HEK293 (cell line): Measurements from ENCODE around the gene ZNF284.

ENCODE experiments used
- CTCF ChIA-PET: fragments of 350-600 bp; formaldehyde crosslinking; extraction: SDS; loops from one replicate; lab custom pipeline; 2021; ENCODE audit warnings: antibody characterized with exemption; lab: Yijun Ruan, JAX
- POLR2A ChIA-PET: fragments of 300-600 bp; formaldehyde crosslinking; extraction: SDS; loops from one replicate; lab custom pipeline; 2020; ENCODE audit warnings: antibody characterized with exemption, inconsistent platforms; lab: Yijun Ruan, JAX
- H3K27ac ChIP-seq: fragments of 200-500 bp; sonication (Bioruptor generic); 2 replicates; pipeline ENCODE4 v1.5.1; 2014; ENCODE audit warnings: low read depth, low read length, control low read depth, inconsistent platforms; ENCODE audit errors: extremely low read depth
- H3K36me3 ChIP-seq, 2 experiments: fragments of 200-500 bp in 1 of 2; sonication (Bioruptor generic) in 1 of 2; 1 replicate in 1 of 2; 2 replicates in 1 of 2; pipeline ENCODE4 v1.5.1; 2014 to 2017; ENCODE audit warnings: inconsistent platforms in 2 of 2, low read length in 2 of 2; ENCODE audit not compliant: control insufficient read depth in 2 of 2, insufficient read depth in 1 of 2
- H3K4me1 ChIP-seq: fragments of 200-500 bp; sonication (Bioruptor generic); 2 replicates; pipeline ENCODE4 v1.5.1; 2014; ENCODE audit warnings: mild to moderate bottlenecking, low read length, inconsistent platforms; ENCODE audit not compliant: control insufficient read depth, insufficient read depth
- H3K4me3 ChIP-seq: 2 replicates; pipeline ENCODE4 v1.5.1; 2011; ENCODE audit warnings: low read depth, mild to moderate bottlenecking, control low read depth, low read length, moderate library complexity
- H3K9me3 ChIP-seq: fragments of 200-500 bp; sonication (Bioruptor generic); 2 replicates; pipeline ENCODE4 v1.5.1; 2014; ENCODE audit warnings: low read depth, low read length, inconsistent platforms; ENCODE audit not compliant: control insufficient read depth, insufficient read depth
- BCL11A ChIP-seq: fragments of 450-650 bp; formaldehyde crosslinking; IDR thresholded peaks from 2 replicates; pipeline ENCODE4 v1.5.1; 2016; ENCODE audit warnings: low read depth, missing biosample characterization, missing genetic modification characterization
- GLIS2 ChIP-seq: fragments of 450-650 bp; formaldehyde crosslinking; IDR thresholded peaks from 2 replicates; pipeline ENCODE4 v1.5.1; 2016; ENCODE audit warnings: missing biosample characterization, missing genetic modification characterization
- HOXD13 ChIP-seq: sonication (generic); formaldehyde crosslinking; IDR thresholded peaks from 2 replicates; pipeline ENCODE4 v1.8.0; 2022; ENCODE audit warnings: missing genetic modification reagents, borderline replicate concordance
- KLF17 ChIP-seq: fragments of 450-650 bp; formaldehyde crosslinking; IDR thresholded peaks from 2 replicates; pipeline ENCODE4 v1.5.1; 2016; ENCODE audit warnings: missing biosample characterization, missing genetic modification characterization
- KLF7 ChIP-seq: fragments of 450-650 bp; formaldehyde crosslinking; IDR thresholded peaks from 2 replicates; pipeline ENCODE4 v1.5.1; 2016; ENCODE audit warnings: missing biosample characterization, missing genetic modification characterization, borderline replicate concordance
- MEIS1 ChIP-seq: sonication (generic); formaldehyde crosslinking; IDR thresholded peaks from 2 replicates; pipeline ENCODE4 v1.8.1; 2022; ENCODE audit warnings: missing genetic modification reagents, mild to moderate bottlenecking, borderline replicate concordance
- PRDM10 ChIP-seq: fragments of 450-650 bp; formaldehyde crosslinking; IDR thresholded peaks from 2 replicates; pipeline ENCODE4 v1.5.1; 2016; ENCODE audit warnings: missing biosample characterization, missing genetic modification characterization
- TRIM28 ChIP-seq: IDR thresholded peaks from 2 replicates; pipeline ENCODE4 v1.6.1; 2011; ENCODE audit warnings: low read length, control low read depth, borderline replicate concordance
- WT1 ChIP-seq: fragments of 450-650 bp; formaldehyde crosslinking; IDR thresholded peaks from 2 replicates; pipeline ENCODE4 v1.5.1; 2016; ENCODE audit warnings: missing biosample characterization, missing genetic modification characterization
- ZBTB11 ChIP-seq: fragments of 450-650 bp; formaldehyde crosslinking; conservative IDR thresholded peaks from 2 replicates; pipeline ENCODE4 v1.5.1; 2016; ENCODE audit warnings: low read depth, missing biosample characterization, missing genetic modification characterization
- ZBTB48 ChIP-seq: fragments of 450-650 bp; formaldehyde crosslinking; IDR thresholded peaks from 2 replicates; pipeline ENCODE4 v1.5.1; 2016; ENCODE audit warnings: missing biosample characterization, missing genetic modification characterization
- ZFP41 ChIP-seq: fragments of 450-650 bp; formaldehyde crosslinking; IDR thresholded peaks from 2 replicates; pipeline ENCODE4 v1.5.1; 2016; ENCODE audit warnings: missing biosample characterization, missing genetic modification characterization, borderline replicate concordance
- ZNF112 ChIP-seq: fragments of 450-650 bp; formaldehyde crosslinking; IDR thresholded peaks from 2 replicates; pipeline ENCODE4 v1.5.0; 2017; ENCODE audit warnings: missing biosample characterization, missing genetic modification characterization
- ZNF146 ChIP-seq: fragments of 450-650 bp; formaldehyde crosslinking; IDR thresholded peaks from 2 replicates; pipeline ENCODE4 v1.5.1; 2016; ENCODE audit warnings: missing biosample characterization, missing genetic modification characterization
- ZNF148 ChIP-seq: fragments of 450-650 bp; formaldehyde crosslinking; IDR thresholded peaks from 2 replicates; pipeline ENCODE4 v1.5.0; 2017; ENCODE audit warnings: missing biosample characterization, missing genetic modification characterization, borderline replicate concordance
- ZNF292 ChIP-seq: fragments of 450-650 bp; formaldehyde crosslinking; IDR thresholded peaks from 2 replicates; pipeline ENCODE4 v1.5.1; 2016; ENCODE audit warnings: low read depth, missing biosample characterization, missing genetic modification characterization, borderline replicate concordance
- ZNF513 ChIP-seq: fragments of 450-650 bp; IDR thresholded peaks from 2 replicates; pipeline ENCODE4 v1.5.1; 2018; ENCODE audit warnings: missing biosample characterization, missing genetic modification characterization
- ZNF514 ChIP-seq: fragments of 450-650 bp; formaldehyde crosslinking; IDR thresholded peaks from 2 replicates; pipeline ENCODE4 v1.5.1; 2016; ENCODE audit warnings: missing biosample characterization, missing genetic modification characterization
- ZNF521 ChIP-seq: fragments of 450-650 bp; formaldehyde crosslinking; IDR thresholded peaks from 2 replicates; pipeline ENCODE4 v1.5.1; 2017; ENCODE audit warnings: missing biosample characterization, mild to moderate bottlenecking, missing genetic modification characterization
- ZNF571 ChIP-seq: fragments of 450-650 bp; formaldehyde crosslinking; IDR thresholded peaks from 2 replicates; pipeline ENCODE4 v1.5.0; 2017; ENCODE audit warnings: missing biosample characterization, missing genetic modification characterization
- ZNF610 ChIP-seq: fragments of 450-650 bp; formaldehyde crosslinking; IDR thresholded peaks from 2 replicates; pipeline ENCODE4 v1.5.1; 2016; ENCODE audit warnings: missing biosample characterization, missing genetic modification characterization, borderline replicate concordance
- ZNF629 ChIP-seq: fragments of 450-650 bp; formaldehyde crosslinking; IDR thresholded peaks from 2 replicates; pipeline ENCODE4 v1.5.1; 2017; ENCODE audit warnings: missing biosample characterization, missing genetic modification characterization
- ZNF664 ChIP-seq: fragments of 450-650 bp; formaldehyde crosslinking; IDR thresholded peaks from 2 replicates; pipeline ENCODE4 v1.5.1; 2016; ENCODE audit warnings: missing biosample characterization, missing genetic modification characterization
- ZNF747 ChIP-seq: fragments of 450-650 bp; formaldehyde crosslinking; IDR thresholded peaks from 2 replicates; pipeline ENCODE4 v1.5.1; 2016; ENCODE audit warnings: missing biosample characterization, missing genetic modification characterization
- ZNF843 ChIP-seq: fragments of 450-650 bp; formaldehyde crosslinking; IDR thresholded peaks from 2 replicates; pipeline ENCODE4 v1.5.1; 2016; ENCODE audit warnings: missing biosample characterization, missing genetic modification characterization

Gene ZNF284

GRCh38 chr19:44071824-44072542 lies at the start of gene ZNF284:
Gene ZNF284 (plus strand): TSS chr19:44072159. CDS start chr19:44076390, 4,231 bp downstream.
- H3K9me3 ChIP-seq, result peaks cover 14% of the 10 kb centered on the region
- peak within 1 kb of the TSS; percentile 62 for H3K27ac ChIP-seq
- H3K36me3 ChIP-seq, result peaks cover 10 to 58% of the 10 kb centered on the region in 2 experiments
- CTCF ChIA-PET, result interaction anchor here (0.6 kb wide), 1 partner anchor 75 kb away, joined by 3 read pairs; no protein-coding TSS in a partner anchor
- H3K4me3 ChIP-seq, result peak within 1 kb of the TSS; percentile 49
- peaks cover 16% of the 10 kb centered on the region for H3K4me1 ChIP-seq
- POLR2A ChIA-PET, result interaction anchor here (0.5 to 1.4 kb wide), 5 partner anchors 10 to 140 kb away, joined by 3 to 6 read pairs (median 4); partner anchors contain the start of genes ZNF221, ZNF224, ZNF226 and ZNF227
- TF ChIP-seq ZNF112 (tag by site-specific recombination) (no peak), ZNF292 (tag by site-specific recombination) (no peak), ZNF514 (tag by site-specific recombination) (no peak; the same call in 1 of the 2 replicates), HOXD13 (no peak), ZNF610 (tag by site-specific recombination) (peak; percentile 82; the same call in 1 of the 2 replicates), ZNF571 (tag by site-specific recombination) (no peak), KLF17 (peak; percentile 61), ZNF843 (peak; percentile 85; the same call in 1 of the 2 replicates), ZNF521 (tag by site-specific recombination) (no peak), ZNF629 (tag by site-specific recombination) (peak; percentile 97), PRDM10 (tag by site-specific recombination) (peak; percentile 93), KLF7 (tag by site-specific recombination) (no peak), ZNF664 (tag by site-specific recombination) (0 out of 2 replicates have a peak, but pooled peaks have one; percentile 29), TRIM28 (0 out of 2 replicates have a peak, but pooled peaks have one; percentile 46), WT1 (tag by site-specific recombination) (peak; percentile 24; the same call in 1 of the 2 replicates), ZNF148 (no peak), ZFP41 (no peak), ZNF146 (peak; percentile 24; the same call in 1 of the 2 replicates), ZNF513 (tag by site-specific recombination) (no peak), GLIS2 (tag by site-specific recombination) (peak; percentile 99), MEIS1 (CRISPR knock-in tag) (no peak), ZNF747 (tag by site-specific recombination) (no peak), ZBTB48 (tag by site-specific recombination) (peak; percentile 100), ZBTB11 (tag by site-specific recombination) (peak; percentile 99), BCL11A (tag by site-specific recombination) (no peak)
